Activated gamma-delta T cell treated with Interleukin-2 at 50 U/mL for 16 hours (primary cell): Measurements from ENCODE around the gene C16orf82.
"Not testable (repeated sequence)": the region's sequence is repeated elsewhere in the genome, so short reads cannot be mapped to it uniquely, and the experiment has no call there.

Experiments used
- DNase-seq: peaks from one replicate; pipeline ENCODE4 v3.0.0-alpha.2; 2020

C16orf82 gene

GRCh38 chr16:27066668-27067537, at the start of gene C16orf82:
Gene C16orf82 (plus strand): TSS chr16:27066927.
- DNase-seq, result no peak

GRCh38 chr16:27020031-27020430, 46.7 kb upstream of the C16orf82 start:
- DNase-seq, result no peak

GRCh38 chr16:27024010-27024409, 42.7 kb upstream of the C16orf82 start:
- DNase-seq, result no peak

GRCh38 chr16:27025581-27025980, 41.1 kb upstream of the C16orf82 start:
- no peak for DNase-seq

- DNase-seq, result no peak
These were observed 38.8 kb upstream of the C16orf82 start for GRCh38 chr16:27027971-27028370.

- no peak for DNase-seq
These were observed 38.1 kb upstream of the C16orf82 start for GRCh38 chr16:27028591-27029110.

- DNase-seq, result no peak
These were observed 37.2 kb upstream of the C16orf82 start for GRCh38 chr16:27029525-27029924.

GRCh38 chr16:27033281-27033979, 33.3 kb upstream of the C16orf82 start:
- no peak for DNase-seq

- no peak for DNase-seq
These were observed 26.0 kb upstream of the C16orf82 start for GRCh38 chr16:27040732-27041131.

- no peak for DNase-seq
These were observed 19.7 kb upstream of the C16orf82 start for GRCh38 chr16:27046958-27047518.

- no peak for DNase-seq
These were observed 18.4 kb upstream of the C16orf82 start for GRCh38 chr16:27048316-27048715.

- DNase-seq, result no peak
These were observed 17.6 kb upstream of the C16orf82 start for GRCh38 chr16:27049117-27049516.

GRCh38 chr16:27052007-27052406, 14.7 kb upstream of the C16orf82 start:
- no peak for DNase-seq

- no peak for DNase-seq
These were observed 12.7 kb upstream of the C16orf82 start for GRCh38 chr16:27053996-27054395.

- no peak for DNase-seq
These were observed 8.4 kb upstream of the C16orf82 start for GRCh38 chr16:27058299-27058698.

- DNase-seq, result no peak
These were observed 4.0 kb downstream of the C16orf82 start for GRCh38 chr16:27070776-27071175.

GRCh38 chr16:27073733-27074132, 7.0 kb downstream of the C16orf82 start:
- no peak for DNase-seq

GRCh38 chr16:27080895-27081294, 14.2 kb downstream of the C16orf82 start:
- DNase-seq, result no peak

GRCh38 chr16:27083861-27084261, 17.1 kb downstream of the C16orf82 start:
- DNase-seq, result no peak

GRCh38 chr16:27084307-27085028, 17.7 kb downstream of the C16orf82 start:
- no peak for DNase-seq

- DNase-seq, result no peak
These were observed 18.5 kb downstream of the C16orf82 start for GRCh38 chr16:27085182-27085581.

GRCh38 chr16:27086031-27086430, 19.3 kb downstream of the C16orf82 start:
- not testable (repeated sequence) for DNase-seq

- DNase-seq, result no peak
These were observed 21.5 kb downstream of the C16orf82 start for GRCh38 chr16:27088216-27088615.
